GM15510 (cell line): ENCODE data around the gene TAS2R30.
A peak's percentile ranks its signal among the peaks of the same experiment; 100 is the strongest.

Source experiments
- POLR2A ChIP-seq: IDR thresholded peaks from 3 replicates; pipeline ENCODE4 v1.6.1; 2011; ENCODE audit warnings: borderline replicate concordance; ENCODE audit not compliant: insufficient read length; ENCODE audit errors: extremely low read depth

TAS2R30 gene, protein sequence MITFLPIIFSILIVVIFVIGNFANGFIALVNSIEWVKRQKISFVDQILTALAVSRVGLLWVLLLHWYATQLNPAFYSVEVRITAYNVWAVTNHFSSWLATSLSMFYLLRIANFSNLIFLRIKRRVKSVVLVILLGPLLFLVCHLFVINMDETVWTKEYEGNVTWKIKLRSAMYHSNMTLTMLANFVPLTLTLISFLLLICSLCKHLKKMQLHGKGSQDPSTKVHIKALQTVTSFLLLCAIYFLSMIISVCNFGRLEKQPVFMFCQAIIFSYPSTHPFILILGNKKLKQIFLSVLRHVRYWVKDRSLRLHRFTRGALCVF

DNA sequence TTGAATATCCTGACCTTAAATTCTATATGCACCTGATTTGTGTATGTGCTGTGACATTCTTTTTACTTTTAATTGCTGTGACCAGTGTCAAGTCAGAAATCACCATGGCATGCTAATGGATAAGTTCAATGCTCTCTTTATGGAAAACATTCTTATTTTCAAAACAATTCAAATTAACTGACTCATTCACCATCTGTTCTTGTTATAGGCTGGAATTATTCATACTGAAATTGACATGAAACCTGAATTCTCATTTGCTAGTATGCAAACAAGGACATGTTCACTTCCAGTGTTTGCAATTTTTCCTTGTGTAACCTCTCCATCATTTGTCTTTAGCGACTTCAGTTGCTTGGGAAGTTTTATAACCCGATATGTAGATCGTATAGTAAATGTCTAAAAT is at the start of gene TAS2R30:
Gene TAS2R30, minus strand, starts transcription at position 340 of the 400 bp plus-strand sequence. CDS start 400 bp downstream, outside the sequence.
- TF ChIP-seq POLR2A: no peak

- no peak for TF ChIP-seq POLR2A
Measured at GRCh38 chr12:11183011-11183410, 48.6 kb upstream of the TAS2R30 start.

DNA sequence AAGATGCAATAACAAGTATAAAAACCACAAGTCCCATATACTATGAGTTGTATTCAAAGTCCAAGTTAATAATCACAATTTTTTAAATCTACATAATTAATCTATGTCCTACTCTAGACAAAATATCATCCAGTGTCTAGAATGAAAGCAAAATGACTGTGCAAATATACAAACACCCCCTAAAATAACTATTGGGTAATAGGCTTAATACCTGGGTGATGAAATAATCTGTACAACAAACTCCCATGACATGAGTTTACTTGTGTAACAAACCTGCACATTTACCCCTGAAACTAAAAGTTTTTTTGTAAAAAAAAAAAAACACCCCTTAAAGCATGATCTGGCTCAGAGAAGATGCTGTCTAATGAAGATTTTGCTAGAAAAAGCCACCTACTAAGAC is 48.1 kb upstream of the TAS2R30 start:
- no peak for TF ChIP-seq POLR2A

DNA sequence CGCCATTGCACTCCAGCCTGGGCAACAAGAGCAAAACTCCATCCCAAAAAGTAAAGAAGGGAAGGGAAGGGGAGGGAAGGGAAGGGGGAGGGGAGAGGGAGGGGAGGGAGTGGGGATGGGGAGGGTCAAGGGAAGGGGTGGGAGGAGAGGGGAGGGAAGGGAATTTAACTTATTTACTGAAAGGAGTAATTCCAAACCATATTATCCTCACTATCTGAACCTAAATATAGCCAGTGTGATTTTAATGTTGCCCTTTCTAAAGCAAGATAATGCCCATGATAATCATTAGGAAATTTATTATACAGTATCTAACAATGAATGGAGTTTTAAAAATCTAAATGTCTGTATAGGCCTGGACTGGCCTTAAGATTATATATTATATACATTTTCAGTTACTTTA is 43.8 kb upstream of the TAS2R30 start:
- no peak for TF ChIP-seq POLR2A

DNA sequence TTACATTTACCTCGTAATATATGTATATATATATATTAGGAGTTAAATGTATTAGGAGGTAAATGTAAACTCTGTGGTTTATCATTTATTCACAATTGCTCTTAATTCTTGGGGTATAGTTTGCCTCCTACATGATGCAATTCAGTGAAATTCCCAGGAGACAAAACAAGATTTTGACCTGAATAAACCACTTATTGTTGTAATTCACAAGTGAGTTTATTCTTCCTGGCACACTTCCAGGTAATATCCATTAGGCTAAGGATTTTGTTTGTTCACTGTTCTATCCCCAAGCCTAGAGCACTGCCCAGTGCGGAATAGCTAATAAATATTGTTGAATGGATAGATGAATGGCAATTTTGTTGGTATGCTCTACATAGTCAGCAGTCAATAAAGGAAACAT is 39.6 kb upstream of the TAS2R30 start:
- no peak for TF ChIP-seq POLR2A

DNA sequence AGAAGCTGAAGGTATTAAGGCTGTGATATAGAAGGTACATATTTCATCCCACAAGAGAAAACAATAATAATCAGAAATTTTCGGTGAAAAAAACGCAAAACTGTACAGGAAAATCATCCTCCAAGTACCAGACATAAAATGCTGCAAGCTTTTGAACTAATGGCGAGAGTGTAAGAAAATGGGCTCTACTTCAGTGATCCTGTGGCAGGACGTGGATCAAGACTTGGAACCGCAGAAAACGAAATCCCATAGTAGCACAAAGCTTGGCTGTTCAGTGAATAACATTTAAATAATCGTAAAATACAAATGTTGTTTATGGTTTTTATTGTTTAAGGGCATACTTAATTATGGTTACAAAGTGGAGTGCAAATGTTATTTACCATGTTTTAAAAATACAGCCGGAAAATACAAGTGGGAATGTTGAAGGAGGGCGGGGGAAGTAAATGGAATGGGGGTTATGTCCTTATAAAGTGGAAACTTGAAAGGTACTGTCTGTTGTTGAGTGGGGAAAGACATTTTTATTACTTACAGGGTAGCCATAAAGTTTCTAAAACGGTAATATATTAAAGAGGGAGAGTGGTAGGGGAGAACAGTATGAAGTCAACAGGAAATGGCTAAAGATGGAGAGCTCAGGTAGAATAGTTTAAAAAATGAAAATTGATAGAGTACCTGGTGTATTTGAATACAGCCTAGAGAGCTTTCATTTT is 37.7 kb upstream of the TAS2R30 start:
- TF ChIP-seq POLR2A: no peak

DNA sequence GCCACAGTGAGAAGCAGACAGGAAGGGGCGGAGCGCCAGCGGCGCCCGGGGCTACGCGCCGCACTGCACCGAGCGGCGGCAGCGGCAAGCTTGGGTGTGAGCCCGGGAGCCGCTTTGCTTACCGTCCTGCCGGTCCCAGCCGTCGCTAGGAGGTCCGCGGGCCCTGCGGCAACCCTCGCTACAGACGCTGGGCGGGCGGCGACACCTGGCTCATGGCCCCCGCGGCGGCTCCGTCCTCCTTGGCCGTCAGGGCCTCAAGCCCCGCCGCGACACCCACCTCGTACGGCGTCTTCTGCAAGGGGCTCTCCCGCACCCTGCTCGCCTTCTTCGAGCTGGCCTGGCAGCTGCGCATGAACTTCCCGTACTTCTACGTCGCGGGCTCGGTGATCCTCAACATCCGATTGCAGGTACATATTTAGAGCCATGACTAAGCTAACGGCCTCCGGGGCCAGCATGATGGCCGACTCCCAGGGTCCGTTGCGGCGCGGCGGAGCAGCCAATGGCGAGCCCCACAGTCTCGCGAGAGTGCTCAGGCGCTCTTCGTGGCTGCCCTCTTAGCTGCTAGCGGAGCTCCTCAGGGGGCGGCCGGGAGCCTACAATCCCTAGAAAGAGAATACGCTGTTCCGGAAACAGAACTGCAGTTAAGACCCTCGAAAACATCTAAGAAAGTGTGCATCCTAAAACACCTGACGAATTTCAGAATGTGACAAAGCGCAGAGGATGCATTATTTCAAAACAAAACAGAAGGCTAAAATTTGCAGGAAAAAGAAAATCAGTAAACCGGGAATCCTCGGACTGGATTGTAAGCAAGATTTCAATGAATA is 36.9 kb upstream of the TAS2R30 start, which contains the start of gene SMIM10L1:
Gene SMIM10L1, plus strand, starts transcription at position 50 of the 824 bp plus-strand sequence. Its CDS starts 163 bp downstream, at position 213.
- peak; percentile 85 for TF ChIP-seq POLR2A

GRCh38 chr12:11170810-11171144 is 36.3 kb upstream of the TAS2R30 start:
- TF ChIP-seq POLR2A: no peak

- no peak for TF ChIP-seq POLR2A
Measured at GRCh38 chr12:11166300-11166699, 31.9 kb upstream of the TAS2R30 start.

GRCh38 chr12:11164384-11164783 is 29.9 kb upstream of the TAS2R30 start:
- no peak for TF ChIP-seq POLR2A

GRCh38 chr12:11162502-11162901 is 28.1 kb upstream of the TAS2R30 start:
- TF ChIP-seq POLR2A: no peak

DNA sequence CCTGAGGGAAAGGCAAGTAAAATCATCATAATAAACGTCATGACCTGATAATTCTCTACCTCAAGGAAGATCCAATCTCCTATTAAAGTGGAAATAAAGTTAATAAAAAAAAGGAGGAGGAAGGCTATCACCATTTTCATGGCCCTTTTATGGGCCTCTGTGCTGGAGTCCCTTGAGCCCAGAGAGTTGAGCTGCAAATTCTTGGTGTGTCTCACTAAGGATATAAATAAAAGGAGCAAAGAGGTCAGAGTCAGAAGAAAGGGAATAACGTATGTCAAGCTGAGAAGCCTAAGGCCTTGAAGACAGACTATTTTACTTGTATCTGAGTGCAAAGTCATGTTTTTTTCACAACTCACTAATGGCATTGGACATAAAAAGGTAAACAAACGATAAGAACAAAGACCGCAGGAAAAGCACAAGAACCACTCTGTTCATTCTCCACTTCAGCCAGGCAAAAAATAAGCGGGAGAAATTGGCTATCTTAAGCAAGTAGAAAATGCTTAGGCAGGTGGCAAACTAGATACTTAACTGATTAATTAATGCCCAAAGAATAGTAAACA is 24.5 kb upstream of the TAS2R30 start:
- no peak for TF ChIP-seq POLR2A

- no peak for TF ChIP-seq POLR2A
Measured at GRCh38 chr12:11154400-11154925, 20.0 kb upstream of the TAS2R30 start.

- TF ChIP-seq POLR2A: no peak
Measured at GRCh38 chr12:11152725-11153124, 18.3 kb upstream of the TAS2R30 start.

- TF ChIP-seq POLR2A: no peak
Measured at GRCh38 chr12:11150832-11151231, 16.4 kb upstream of the TAS2R30 start.
